H1 (cell line): ENCODE measurements around the gene PLGRKT. TPM values are rescaled to one million over a fixed set of nuclear protein-coding genes. Genes with fewer than 3 reads are reported as not detected.

Experiments
- CTCF ChIA-PET: fragments of 300-600 bp; sonication (Branson Sonifier 250); formaldehyde crosslinking; loops from one replicate; lab custom pipeline; 2021; ENCODE audit not compliant: partially characterized antibody; lab: Charles Lee
- POLR2A ChIA-PET: fragments of 300-600 bp; sonication (Branson Sonifier 250); formaldehyde crosslinking; loops from one replicate; lab custom pipeline; 2021; ENCODE audit warnings: inconsistent platforms; ENCODE audit not compliant: partially characterized antibody; lab: Charles Lee
- DNase-seq, 2 experiments: peaks; one replicate each; pipeline versions ENCODE4 v3.0.0 to v3.0.0-alpha.2; 2010 to 2022; ENCODE audit warnings: low spot score in 2 of 2, low read depth in 1 of 2, mixed read lengths in 1 of 2
- FAIRE-seq: peaks from 2 replicates; lab custom pipeline; 2011; peaks lifted over from hg19 to GRCh38; lab: Jason Lieb, UNC
- H2AFZ ChIP-seq: 2 replicates; pipeline ENCODE4 v1.8.1; 2012; ENCODE audit warnings: low read length, inconsistent platforms
- H2AK5ac ChIP-seq: 2 replicates; pipeline ENCODE4 v1.6.1; 2013; ENCODE audit warnings: low read depth, low read length
- H2BK120ac ChIP-seq: replicated peaks from 2 replicates; pipeline ENCODE3; 2013; ENCODE audit warnings: low read depth, low read length, inconsistent platforms
- H2BK12ac ChIP-seq: 2 replicates; pipeline ENCODE4 v1.6.1; 2013; ENCODE audit warnings: low read depth, low read length
- H2BK15ac ChIP-seq: 2 replicates; pipeline ENCODE4 v1.6.1; 2013; ENCODE audit warnings: low read length
- H2BK20ac ChIP-seq: 2 replicates; pipeline ENCODE4 v1.6.1; 2013; ENCODE audit warnings: low read length
- H2BK5ac ChIP-seq: 2 replicates; pipeline ENCODE4 v1.6.1; 2013; ENCODE audit warnings: low read depth, low read length
- H3K14ac ChIP-seq: 2 replicates; pipeline ENCODE4 v1.6.1; 2013; ENCODE audit warnings: inconsistent platforms; ENCODE audit not compliant: insufficient read length
- H3K18ac ChIP-seq: 2 replicates; pipeline ENCODE4 v1.6.1; 2013; ENCODE audit warnings: low read length; ENCODE audit errors: extremely low read depth
- H3K23ac ChIP-seq: 2 replicates; pipeline ENCODE4 v1.6.1; 2013; ENCODE audit warnings: inconsistent platforms; ENCODE audit not compliant: insufficient read length
- H3K23me2 ChIP-seq: 2 replicates; pipeline ENCODE4 v1.6.1; 2013; ENCODE audit warnings: low read depth, low read length
- H3K27ac ChIP-seq: 2 replicates; pipeline ENCODE4 v1.6.1; 2011; ENCODE audit warnings: low read depth, low read length, inconsistent platforms
- H3K27me3 ChIP-seq, 4 experiments: replicated peaks in 1 of 4; 1 replicate in 1 of 4; 2 replicates in 3 of 4; pipeline versions ENCODE4 v1.6.1 to v1.8.1; 2011 to 2013; ENCODE audit warnings: low read length in 3 of 4, mild to moderate bottlenecking in 3 of 4, inconsistent platforms in 2 of 4, mixed read lengths in 2 of 4, moderate library complexity in 1 of 4; ENCODE audit not compliant: control insufficient read depth in 3 of 4, insufficient read depth in 3 of 4; ENCODE audit errors: extremely low read depth in 1 of 4
- H3K36me3 ChIP-seq, 4 experiments: 2 replicates each; pipeline versions ENCODE4 v1.6.1 to v1.8.1; 2011 to 2013; ENCODE audit warnings: mild to moderate bottlenecking in 4 of 4, low read length in 3 of 4, moderate library complexity in 2 of 4, control low read depth in 1 of 4, inconsistent platforms in 1 of 4; ENCODE audit not compliant: insufficient read depth in 4 of 4, control insufficient read depth in 2 of 4
- H3K4ac ChIP-seq: replicated peaks from 2 replicates; pipeline ENCODE3; 2013; ENCODE audit warnings: low read length, low read depth, mixed read lengths, inconsistent platforms; ENCODE audit not compliant: insufficient read length
- H3K4me1 ChIP-seq, 4 experiments: replicated peaks in 1 of 4; 1 replicate in 1 of 4; 2 replicates in 3 of 4; pipeline versions ENCODE4 v1.6.1 to v1.8.1; 2011 to 2013; ENCODE audit warnings: low read length in 3 of 4, inconsistent platforms in 2 of 4, mixed read lengths in 1 of 4; ENCODE audit not compliant: insufficient read depth in 4 of 4, control insufficient read depth in 3 of 4
- H3K4me2 ChIP-seq, 2 experiments: 2 replicates each; pipeline versions ENCODE4 v1.6.1 to v1.8.1; 2011 to 2013; ENCODE audit warnings: low read depth in 2 of 2, low read length in 2 of 2, control low read depth in 1 of 2, inconsistent platforms in 1 of 2, mild to moderate bottlenecking in 1 of 2; ENCODE audit not compliant: insufficient read depth in 1 of 2
- H3K4me3 ChIP-seq, 4 experiments: fragments of 200-600, 300-600 bp in 1 of 4; sonication (generic), shearing (Covaris generic), sonication (Bioruptor Twin) in 1 of 4; 2 replicates each; pipeline versions ENCODE4 v1.5.1 to v1.8.1; 2011 to 2016; ENCODE audit warnings: low read length in 4 of 4, low read depth in 3 of 4, control low read depth in 2 of 4, inconsistent platforms in 2 of 4, mild to moderate bottlenecking in 2 of 4, mixed read lengths in 1 of 4, moderate library complexity in 1 of 4; ENCODE audit not compliant: insufficient read depth in 2 of 4; ENCODE audit errors: extremely low read depth in 1 of 4
- H3K56ac ChIP-seq: replicated peaks from 2 replicates; pipeline ENCODE3; 2013; ENCODE audit warnings: low read depth, mild to moderate bottlenecking, mixed read lengths, low read length, inconsistent platforms; ENCODE audit not compliant: insufficient read length
- H3K79me1 ChIP-seq: 2 replicates; pipeline ENCODE4 v1.6.1; 2013; ENCODE audit warnings: low read depth, low read length, control low read depth
- H3K79me2 ChIP-seq, 2 experiments: 2 replicates each; pipeline versions ENCODE4 v1.6.1 to v1.8.1; 2012 to 2013; ENCODE audit warnings: low read length in 2 of 2, mild to moderate bottlenecking in 2 of 2, inconsistent platforms in 1 of 2; ENCODE audit not compliant: insufficient read depth in 2 of 2, control insufficient read depth in 1 of 2
- H3K9ac ChIP-seq, 4 experiments: replicated peaks in 1 of 4; 1 replicate in 1 of 4; 2 replicates in 3 of 4; pipeline versions ENCODE4 v1.6.1 to v1.8.1; 2011 to 2013; ENCODE audit warnings: low read depth in 3 of 4, low read length in 3 of 4, control low read depth in 2 of 4, mild to moderate bottlenecking in 2 of 4, moderate library complexity in 2 of 4, inconsistent platforms in 1 of 4; ENCODE audit errors: extremely low read depth in 1 of 4
- H3K9me3 ChIP-seq, 2 experiments: 2 replicates each; pipeline versions ENCODE4 v1.6.1 to v1.8.1; 2012 to 2013; ENCODE audit warnings: mild to moderate bottlenecking in 2 of 2, moderate library complexity in 2 of 2, control low read depth in 1 of 2, inconsistent platforms in 1 of 2, low read depth in 1 of 2, low read length in 1 of 2, mixed read lengths in 1 of 2; ENCODE audit not compliant: insufficient read depth in 2 of 2
- H4K20me1 ChIP-seq, 2 experiments: replicated peaks in 1 of 2; 2 replicates each; pipeline versions ENCODE3 to v1.8.1; 2011 to 2013; ENCODE audit warnings: inconsistent platforms in 2 of 2, low read length in 2 of 2, mild to moderate bottlenecking in 1 of 2; ENCODE audit not compliant: insufficient read depth in 2 of 2, control insufficient read depth in 1 of 2
- H4K5ac ChIP-seq: 2 replicates; pipeline ENCODE4 v1.6.1; 2013; ENCODE audit warnings: low read length, low read depth, mixed read lengths, inconsistent platforms; ENCODE audit not compliant: insufficient read length
- H4K8ac ChIP-seq: 2 replicates; pipeline ENCODE4 v1.8.0; 2013; ENCODE audit warnings: mild to moderate bottlenecking, moderate library complexity, low read length, inconsistent platforms; ENCODE audit not compliant: insufficient read depth; ENCODE audit errors: extremely low read depth
- H4K91ac ChIP-seq: replicated peaks from 2 replicates; pipeline ENCODE3; 2013; ENCODE audit warnings: low read length, mixed read lengths, inconsistent platforms; ENCODE audit not compliant: insufficient read length
- TAF1 ChIP-seq: IDR thresholded peaks from 2 replicates; pipeline ENCODE4 v1.6.1; 2011; ENCODE audit warnings: mild to moderate bottlenecking, low read depth, low read length
- WGBS, 2 experiments: shearing (Covaris generic) in 1 of 2; methylation state at CpG; one replicate each; pipeline versions ENCODE4 v1.1.6 to v1.1.7; 2013 to 2015; ENCODE audit warnings: low lambda C conversion rate in 2 of 2, mixed read lengths in 2 of 2, inconsistent platforms in 1 of 2, low coverage in 1 of 2, missing lambda C conversion rate in 1 of 2; ENCODE audit not compliant: insufficient replicate concordance in 2 of 2, insufficient coverage in 1 of 2, insufficient read length in 1 of 2; ENCODE audit errors: extremely low coverage in 1 of 2, missing lambda C conversion rate in 1 of 2; 5-methylcytosine and 5-hydroxymethylcytosine counted together
- polyA plus RNA-seq, 7 experiments: library from polyadenylated mRNA; depleted of rRNA in 3 of 7; stranded (reverse) in 5 of 7; unstranded in 2 of 7; fragments of >200 nt in 5 of 7; fragments of 200-250 nt in 2 of 7; gene quantifications; 1 replicate in 5 of 7; 2 replicates in 1 of 7; 4 replicates in 1 of 7; pipeline versions ENCODE4 v1.2.1 to v1.2.3, GENCODE V29; 2011 to 2013; ENCODE audit warnings: missing spikeins in 2 of 7, mixed read lengths in 2 of 7
- total RNA-seq: library from RNA; stranded (reverse); fragmentation: NEBNext Ultra II Directional; extraction: Animal tissue kit (Norgen Biotek cat#: 25700); gene quantifications from 2 replicates; pipeline ENCODE4 v1.2.1, GENCODE V29; 2021

The PLGRKT gene
- total and polyA plus RNA-seq, 2 of the 8 experiments (the other 6 are each of a cell fraction or from before 2014, with no cell fraction given): 5.4 to 15.7 TPM

DNA sequence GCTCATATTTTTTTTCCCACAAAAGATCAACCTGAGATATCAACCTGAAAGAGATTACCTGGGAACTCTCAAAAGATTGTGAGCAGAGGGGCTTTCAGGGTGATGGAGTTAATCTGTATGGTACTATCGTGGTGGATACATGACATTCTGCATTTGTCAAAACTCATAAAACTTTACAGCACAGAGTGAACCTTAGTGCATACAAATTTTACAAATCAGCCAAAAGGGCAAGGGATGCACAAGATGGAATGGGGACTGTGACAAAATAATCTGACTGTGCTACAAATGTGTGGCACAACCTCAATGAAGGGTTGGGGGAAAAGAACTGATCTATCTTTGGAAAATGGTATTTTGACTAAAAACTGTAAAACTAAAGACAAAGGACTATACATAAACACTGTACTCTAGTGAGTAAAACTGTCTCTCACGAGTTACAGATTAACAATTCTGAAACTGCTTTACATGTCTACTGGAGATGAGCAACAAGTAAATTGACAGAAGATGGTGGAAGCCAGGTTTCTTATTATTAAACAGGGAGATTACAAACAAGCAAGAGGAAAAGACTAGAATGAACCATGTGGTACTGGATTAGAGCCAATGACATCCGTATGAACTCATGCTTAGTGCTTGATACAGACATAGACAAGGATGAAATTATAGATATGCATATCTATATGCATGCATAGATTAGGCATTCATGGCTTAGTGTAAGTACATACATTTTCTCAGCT is 73.3 kb downstream of the PLGRKT start:
- Histone ChIP-seq H4K8ac (no peak overlapping the region), H3K36me3 (no peaks in the 10 kb centered on the region), H3K9ac (no peak overlapping the region), H4K5ac (no peak overlapping the region), H3K79me2 (no peaks in the 10 kb centered on the region), H2BK20ac (no peak overlapping the region), H3K4ac (no peak overlapping the region), H3K4me1 (no peaks in the 10 kb centered on the region), H3K56ac (no peak overlapping the region), H2BK120ac (no peak overlapping the region), H3K4me3 (no peak overlapping the region), H3K4me2 (no peak overlapping the region), H3K14ac (no peak overlapping the region), H3K18ac (no peak overlapping the region), H3K23ac (no peak overlapping the region), H3K27ac (no peak overlapping the region), H2BK12ac (no peak overlapping the region), H3K23me2 (peaks cover 1% of the 10 kb centered on the region; the same call in 1 of the 2 replicates), H3K27me3 (no peaks in the 10 kb centered on the region), H3K9me3 (no peaks in the 10 kb centered on the region; a peak in 1 of 4 replicates), H2AK5ac (no peak overlapping the region), H3K79me1 (no peaks in the 10 kb centered on the region), H2AFZ (no peak overlapping the region), H2BK15ac (no peak overlapping the region), H2BK5ac (no peak overlapping the region), H4K91ac (no peak overlapping the region), H4K20me1 (no peaks in the 10 kb centered on the region)
- WGBS, 2 experiments: 62% methylated on average over 3 of the region's 3 CpGs; no CpG with 5 or more reads in 1 of the 2 experiments
- TF ChIP-seq TAF1: no peak
- DNase-seq (no peak), FAIRE-seq (no peak)
- CTCF ChIA-PET: interaction anchor here (0.7 kb wide), 1 partner anchor 100 kb away, joined by 3 read pairs; no protein-coding TSS in a partner anchor
- POLR2A ChIA-PET: no interaction called here
